H1 (cell line): Measurements from ENCODE around the gene EXOC2. TPM values are rescaled to one million over a fixed set of nuclear protein-coding genes. Genes with fewer than 3 reads are reported as not detected.

ENCODE experiments used
- CTCF ChIA-PET: fragments of 300-600 bp; sonication (Branson Sonifier 250); formaldehyde crosslinking; loops from one replicate; lab custom pipeline; 2021; ENCODE audit not compliant: partially characterized antibody; lab: Charles Lee
- POLR2A ChIA-PET: fragments of 300-600 bp; sonication (Branson Sonifier 250); formaldehyde crosslinking; loops from one replicate; lab custom pipeline; 2021; ENCODE audit warnings: inconsistent platforms; ENCODE audit not compliant: partially characterized antibody; lab: Charles Lee
- DNase-seq, 2 experiments: peaks; one replicate each; pipeline versions ENCODE4 v3.0.0 to v3.0.0-alpha.2; 2010 to 2022; ENCODE audit warnings: low spot score in 2 of 2, low read depth in 1 of 2, mixed read lengths in 1 of 2
- FAIRE-seq: peaks from 2 replicates; lab custom pipeline; 2011; peaks lifted over from hg19 to GRCh38; lab: Jason Lieb, UNC
- H2AFZ ChIP-seq: 2 replicates; pipeline ENCODE4 v1.8.1; 2012; ENCODE audit warnings: low read length, inconsistent platforms
- H2AK5ac ChIP-seq: 2 replicates; pipeline ENCODE4 v1.6.1; 2013; ENCODE audit warnings: low read depth, low read length
- H2BK120ac ChIP-seq: replicated peaks from 2 replicates; pipeline ENCODE3; 2013; ENCODE audit warnings: low read depth, low read length, inconsistent platforms
- H2BK12ac ChIP-seq: 2 replicates; pipeline ENCODE4 v1.6.1; 2013; ENCODE audit warnings: low read depth, low read length
- H2BK15ac ChIP-seq: 2 replicates; pipeline ENCODE4 v1.6.1; 2013; ENCODE audit warnings: low read length
- H2BK20ac ChIP-seq: 2 replicates; pipeline ENCODE4 v1.6.1; 2013; ENCODE audit warnings: low read length
- H2BK5ac ChIP-seq: 2 replicates; pipeline ENCODE4 v1.6.1; 2013; ENCODE audit warnings: low read depth, low read length
- H3K14ac ChIP-seq: 2 replicates; pipeline ENCODE4 v1.6.1; 2013; ENCODE audit warnings: inconsistent platforms; ENCODE audit not compliant: insufficient read length
- H3K18ac ChIP-seq: 2 replicates; pipeline ENCODE4 v1.6.1; 2013; ENCODE audit warnings: low read length; ENCODE audit errors: extremely low read depth
- H3K23ac ChIP-seq: 2 replicates; pipeline ENCODE4 v1.6.1; 2013; ENCODE audit warnings: inconsistent platforms; ENCODE audit not compliant: insufficient read length
- H3K23me2 ChIP-seq: 2 replicates; pipeline ENCODE4 v1.6.1; 2013; ENCODE audit warnings: low read depth, low read length
- H3K27ac ChIP-seq: 2 replicates; pipeline ENCODE4 v1.6.1; 2011; ENCODE audit warnings: low read depth, low read length, inconsistent platforms
- H3K27me3 ChIP-seq, 4 experiments: replicated peaks in 1 of 4; 1 replicate in 1 of 4; 2 replicates in 3 of 4; pipeline versions ENCODE4 v1.6.1 to v1.8.1; 2011 to 2013; ENCODE audit warnings: low read length in 3 of 4, mild to moderate bottlenecking in 3 of 4, inconsistent platforms in 2 of 4, mixed read lengths in 2 of 4, moderate library complexity in 1 of 4; ENCODE audit not compliant: control insufficient read depth in 3 of 4, insufficient read depth in 3 of 4; ENCODE audit errors: extremely low read depth in 1 of 4
- H3K36me3 ChIP-seq, 4 experiments: 2 replicates each; pipeline versions ENCODE4 v1.6.1 to v1.8.1; 2011 to 2013; ENCODE audit warnings: mild to moderate bottlenecking in 4 of 4, low read length in 3 of 4, moderate library complexity in 2 of 4, control low read depth in 1 of 4, inconsistent platforms in 1 of 4; ENCODE audit not compliant: insufficient read depth in 4 of 4, control insufficient read depth in 2 of 4
- H3K4ac ChIP-seq: replicated peaks from 2 replicates; pipeline ENCODE3; 2013; ENCODE audit warnings: low read length, low read depth, mixed read lengths, inconsistent platforms; ENCODE audit not compliant: insufficient read length
- H3K4me1 ChIP-seq, 4 experiments: replicated peaks in 1 of 4; 1 replicate in 1 of 4; 2 replicates in 3 of 4; pipeline versions ENCODE4 v1.6.1 to v1.8.1; 2011 to 2013; ENCODE audit warnings: low read length in 3 of 4, inconsistent platforms in 2 of 4, mixed read lengths in 1 of 4; ENCODE audit not compliant: insufficient read depth in 4 of 4, control insufficient read depth in 3 of 4
- H3K4me2 ChIP-seq, 2 experiments: 2 replicates each; pipeline versions ENCODE4 v1.6.1 to v1.8.1; 2011 to 2013; ENCODE audit warnings: low read depth in 2 of 2, low read length in 2 of 2, control low read depth in 1 of 2, inconsistent platforms in 1 of 2, mild to moderate bottlenecking in 1 of 2; ENCODE audit not compliant: insufficient read depth in 1 of 2
- H3K4me3 ChIP-seq, 4 experiments: fragments of 200-600, 300-600 bp in 1 of 4; sonication (generic), shearing (Covaris generic), sonication (Bioruptor Twin) in 1 of 4; 2 replicates each; pipeline versions ENCODE4 v1.5.1 to v1.8.1; 2011 to 2016; ENCODE audit warnings: low read length in 4 of 4, low read depth in 3 of 4, control low read depth in 2 of 4, inconsistent platforms in 2 of 4, mild to moderate bottlenecking in 2 of 4, mixed read lengths in 1 of 4, moderate library complexity in 1 of 4; ENCODE audit not compliant: insufficient read depth in 2 of 4; ENCODE audit errors: extremely low read depth in 1 of 4
- H3K56ac ChIP-seq: replicated peaks from 2 replicates; pipeline ENCODE3; 2013; ENCODE audit warnings: low read depth, mild to moderate bottlenecking, mixed read lengths, low read length, inconsistent platforms; ENCODE audit not compliant: insufficient read length
- H3K79me1 ChIP-seq: 2 replicates; pipeline ENCODE4 v1.6.1; 2013; ENCODE audit warnings: low read depth, low read length, control low read depth
- H3K79me2 ChIP-seq, 2 experiments: 2 replicates each; pipeline versions ENCODE4 v1.6.1 to v1.8.1; 2012 to 2013; ENCODE audit warnings: low read length in 2 of 2, mild to moderate bottlenecking in 2 of 2, inconsistent platforms in 1 of 2; ENCODE audit not compliant: insufficient read depth in 2 of 2, control insufficient read depth in 1 of 2
- H3K9ac ChIP-seq, 4 experiments: replicated peaks in 1 of 4; 1 replicate in 1 of 4; 2 replicates in 3 of 4; pipeline versions ENCODE4 v1.6.1 to v1.8.1; 2011 to 2013; ENCODE audit warnings: low read depth in 3 of 4, low read length in 3 of 4, control low read depth in 2 of 4, mild to moderate bottlenecking in 2 of 4, moderate library complexity in 2 of 4, inconsistent platforms in 1 of 4; ENCODE audit errors: extremely low read depth in 1 of 4
- H3K9me3 ChIP-seq, 2 experiments: 2 replicates each; pipeline versions ENCODE4 v1.6.1 to v1.8.1; 2012 to 2013; ENCODE audit warnings: mild to moderate bottlenecking in 2 of 2, moderate library complexity in 2 of 2, control low read depth in 1 of 2, inconsistent platforms in 1 of 2, low read depth in 1 of 2, low read length in 1 of 2, mixed read lengths in 1 of 2; ENCODE audit not compliant: insufficient read depth in 2 of 2
- H4K20me1 ChIP-seq, 2 experiments: replicated peaks in 1 of 2; 2 replicates each; pipeline versions ENCODE3 to v1.8.1; 2011 to 2013; ENCODE audit warnings: inconsistent platforms in 2 of 2, low read length in 2 of 2, mild to moderate bottlenecking in 1 of 2; ENCODE audit not compliant: insufficient read depth in 2 of 2, control insufficient read depth in 1 of 2
- H4K5ac ChIP-seq: 2 replicates; pipeline ENCODE4 v1.6.1; 2013; ENCODE audit warnings: low read length, low read depth, mixed read lengths, inconsistent platforms; ENCODE audit not compliant: insufficient read length
- H4K8ac ChIP-seq: 2 replicates; pipeline ENCODE4 v1.8.0; 2013; ENCODE audit warnings: mild to moderate bottlenecking, moderate library complexity, low read length, inconsistent platforms; ENCODE audit not compliant: insufficient read depth; ENCODE audit errors: extremely low read depth
- H4K91ac ChIP-seq: replicated peaks from 2 replicates; pipeline ENCODE3; 2013; ENCODE audit warnings: low read length, mixed read lengths, inconsistent platforms; ENCODE audit not compliant: insufficient read length
- BACH1 ChIP-seq: IDR thresholded peaks from 2 replicates; pipeline ENCODE4 v1.6.1; 2012; ENCODE audit warnings: low read length, improper control_type of control experiment
- BRCA1 ChIP-seq: IDR thresholded peaks from 2 replicates; pipeline ENCODE4 v1.6.1; 2012; ENCODE audit warnings: low read depth, low read length, improper control_type of control experiment
- CBX5 ChIP-seq: fragments of 300-800, 300-1000 bp; sonication (generic); IDR thresholded peaks from 2 replicates; pipeline ENCODE4 v1.7.1; 2016; ENCODE audit warnings: antibody characterized with exemption, low read length, low read depth
- CREB1 ChIP-seq: IDR thresholded peaks from 2 replicates; pipeline ENCODE4 v1.6.1; 2012; ENCODE audit warnings: inconsistent platforms
- EP300 ChIP-seq, 2 experiments: IDR thresholded peaks; 1 replicate in 1 of 2; 2 replicates in 1 of 2; pipeline ENCODE4 v1.6.1; 2011 to 2012; ENCODE audit warnings: low read depth in 2 of 2, low read length in 2 of 2, mild to moderate bottlenecking in 2 of 2, borderline replicate concordance in 1 of 2, inconsistent platforms in 1 of 2, moderate library complexity in 1 of 2
- HDAC6 ChIP-seq: IDR thresholded peaks from one replicate; pipeline ENCODE4 v1.7.1; 2012; ENCODE audit warnings: low read depth, mild to moderate bottlenecking, inconsistent platforms, low read length, moderate library complexity
- KDM5A ChIP-seq: fragments of 200-600 bp; IDR thresholded peaks from 2 replicates; pipeline ENCODE4 v1.7.1; 2012; ENCODE audit warnings: mild to moderate bottlenecking, low read length, inconsistent platforms, mixed read lengths
- POU5F1 ChIP-seq: IDR thresholded peaks from 2 replicates; pipeline ENCODE4 v1.6.1; 2011; ENCODE audit warnings: low read depth, mild to moderate bottlenecking, low read length, moderate library complexity
- SIN3A ChIP-seq, 2 experiments: IDR thresholded peaks in 1 of 2; conservative IDR thresholded peaks in 1 of 2; 2 replicates each; pipeline ENCODE4 v1.6.1; 2011 to 2012; ENCODE audit warnings: low read length in 2 of 2, improper control_type of control experiment in 1 of 2, low read depth in 1 of 2, mild to moderate bottlenecking in 1 of 2
- TEAD4 ChIP-seq: IDR thresholded peaks from 2 replicates; pipeline ENCODE4 v1.6.1; 2012; ENCODE audit warnings: low read depth, low read length, inconsistent platforms, mixed read lengths
- WGBS, 2 experiments: shearing (Covaris generic) in 1 of 2; methylation state at CpG; one replicate each; pipeline versions ENCODE4 v1.1.6 to v1.1.7; 2013 to 2015; ENCODE audit warnings: low lambda C conversion rate in 2 of 2, mixed read lengths in 2 of 2, inconsistent platforms in 1 of 2, low coverage in 1 of 2, missing lambda C conversion rate in 1 of 2; ENCODE audit not compliant: insufficient replicate concordance in 2 of 2, insufficient coverage in 1 of 2, insufficient read length in 1 of 2; ENCODE audit errors: extremely low coverage in 1 of 2, missing lambda C conversion rate in 1 of 2; 5-methylcytosine and 5-hydroxymethylcytosine counted together
- polyA plus RNA-seq, 7 experiments: library from polyadenylated mRNA; depleted of rRNA in 3 of 7; stranded (reverse) in 5 of 7; unstranded in 2 of 7; fragments of >200 nt in 5 of 7; fragments of 200-250 nt in 2 of 7; gene quantifications; 1 replicate in 5 of 7; 2 replicates in 1 of 7; 4 replicates in 1 of 7; pipeline versions ENCODE4 v1.2.1 to v1.2.3, GENCODE V29; 2011 to 2013; ENCODE audit warnings: missing spikeins in 2 of 7, mixed read lengths in 2 of 7
- total RNA-seq: library from RNA; stranded (reverse); fragmentation: NEBNext Ultra II Directional; extraction: Animal tissue kit (Norgen Biotek cat#: 25700); gene quantifications from 2 replicates; pipeline ENCODE4 v1.2.1, GENCODE V29; 2021
- TF ChIP-seq, protein P1 (sequence below), 3 experiments: IDR thresholded peaks; 1 replicate in 2 of 3; 2 replicates in 1 of 3; pipeline versions ENCODE4 v1.5.1 to v1.6.1; 2011; ENCODE audit warnings: low read length in 3 of 3, mild to moderate bottlenecking in 3 of 3, inconsistent platforms in 2 of 3, low read depth in 1 of 3, moderate library complexity in 1 of 3; ENCODE audit not compliant: insufficient read depth in 1 of 3; ENCODE audit errors: control extremely low read depth in 1 of 3

Gene EXOC2
- total and polyA plus RNA-seq, 2 of the 8 experiments (the other 6 are each of a cell fraction or from before 2014, with no cell fraction given): 25.5 to 44.4 TPM

DNA sequence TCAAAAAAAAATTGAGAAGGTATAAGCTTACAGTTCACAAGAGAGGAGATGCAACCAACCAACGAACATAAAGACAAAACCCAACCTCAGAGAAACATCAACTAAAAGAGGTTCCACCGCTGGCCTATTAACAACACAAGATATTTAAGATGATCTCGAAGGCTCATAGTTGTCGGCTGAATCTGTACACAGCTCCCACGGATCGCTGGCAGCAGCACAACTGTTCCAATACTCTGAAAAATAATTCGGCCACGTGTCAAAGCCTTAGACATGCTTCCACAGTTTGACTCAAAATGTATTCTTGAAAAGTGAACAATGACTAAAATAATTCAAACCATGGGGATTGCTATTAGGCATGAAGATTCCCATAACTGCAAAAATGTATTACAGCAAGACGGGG is 13.7 kb downstream of the EXOC2 start:
- no peak overlapping the region; the same call in 1 of the 2 replicates for H2BK15ac ChIP-seq
- peak overlapping the region; percentile 75; the same call in 1 of the 2 replicates for H2BK20ac ChIP-seq
- WGBS, 2 experiments: 75% methylated on average over 9 of the region's 9 CpGs; no CpG with 5 or more reads in 1 of the 2 experiments
- H3K36me3 ChIP-seq: no peaks in the 10 kb centered on the region
- H3K79me1 ChIP-seq: no peaks in the 10 kb centered on the region; the same call in 1 of the 2 replicates
- H3K9ac ChIP-seq: peak overlapping the region in 1 of 4 experiments; percentile 46; a peak in 1 of 7 replicates
- H4K91ac ChIP-seq: peak overlapping the region; percentile 4
- H4K8ac ChIP-seq: no peak overlapping the region
- H3K23ac ChIP-seq: no peak overlapping the region
- H2AK5ac ChIP-seq: 0 out of 2 replicates have a peak overlapping the region, but pooled peaks have one; percentile 65
- no peak overlapping the region for H2AFZ ChIP-seq
- no peak for DNase-seq
- H3K4me3 ChIP-seq: no peak overlapping the region
- peak overlapping the region; percentile 15 for H4K5ac ChIP-seq
- H3K56ac ChIP-seq: no peak overlapping the region
- H2BK120ac ChIP-seq: peak overlapping the region; percentile 5
- CTCF ChIA-PET: interaction anchor here (0.6 to 3.7 kb wide), 10 partner anchors 10 to 86 kb away, joined by 3 to 18 read pairs (median 7); partner anchors contain the start of gene EXOC2
- H3K4me1 ChIP-seq: peaks cover 12 to 44% (median 29%) of the 10 kb centered on the region in 4 experiments
- POLR2A ChIA-PET: interaction anchor here (0.8 to 2.9 kb wide), 4 partner anchors 10 to 21 kb away, joined by 3 to 14 read pairs (median 8); partner anchors contain the start of gene EXOC2
- no peak overlapping the region for H3K14ac ChIP-seq
- FAIRE-seq: no peak
- H3K4ac ChIP-seq: no peak overlapping the region
- H3K23me2 ChIP-seq: no peaks in the 10 kb centered on the region; the same call in 1 of the 2 replicates
- H3K18ac ChIP-seq: peak overlapping the region; percentile 71
- no peak overlapping the region for H3K27ac ChIP-seq
- H3K79me2 ChIP-seq: peaks cover 8 to 83% of the 10 kb centered on the region in 2 experiments; a peak in 3 of 4 replicates
- H2BK12ac ChIP-seq: 0 out of 2 replicates have a peak overlapping the region, but pooled peaks have one; percentile 63
- no peaks in the 10 kb centered on the region for H3K27me3 ChIP-seq
- no peak overlapping the region; a peak in 2 of 4 replicates for H3K4me2 ChIP-seq
- H2BK5ac ChIP-seq: peak overlapping the region; percentile 84; the same call in 1 of the 2 replicates
- H4K20me1 ChIP-seq: no peaks in the 10 kb centered on the region
- no peaks in the 10 kb centered on the region for H3K9me3 ChIP-seq
- TF ChIP-seq KDM5A (no peak), HDAC6 (no peak), CREB1 (no peak), SIN3A (conservative IDR thresholded peaks at IDR 0.05 in 1 of 2, IDR thresholded peaks at IDR 0.05 in 1 of 2; ENCODE audit: low read depth in 1 of 2, low read length in 2 of 2) (no peak), BACH1 (no peak), POU5F1 (no peak), BRCA1 (no peak), EP300 (IDR thresholded peaks at IDR 0.05; ENCODE audit: borderline replicate concordance in 1 of 2, low read depth in 2 of 2, low read length in 2 of 2) (no peak), TEAD4 (no peak), CBX5 (no peak)
- TF ChIP-seq, protein P1, sequence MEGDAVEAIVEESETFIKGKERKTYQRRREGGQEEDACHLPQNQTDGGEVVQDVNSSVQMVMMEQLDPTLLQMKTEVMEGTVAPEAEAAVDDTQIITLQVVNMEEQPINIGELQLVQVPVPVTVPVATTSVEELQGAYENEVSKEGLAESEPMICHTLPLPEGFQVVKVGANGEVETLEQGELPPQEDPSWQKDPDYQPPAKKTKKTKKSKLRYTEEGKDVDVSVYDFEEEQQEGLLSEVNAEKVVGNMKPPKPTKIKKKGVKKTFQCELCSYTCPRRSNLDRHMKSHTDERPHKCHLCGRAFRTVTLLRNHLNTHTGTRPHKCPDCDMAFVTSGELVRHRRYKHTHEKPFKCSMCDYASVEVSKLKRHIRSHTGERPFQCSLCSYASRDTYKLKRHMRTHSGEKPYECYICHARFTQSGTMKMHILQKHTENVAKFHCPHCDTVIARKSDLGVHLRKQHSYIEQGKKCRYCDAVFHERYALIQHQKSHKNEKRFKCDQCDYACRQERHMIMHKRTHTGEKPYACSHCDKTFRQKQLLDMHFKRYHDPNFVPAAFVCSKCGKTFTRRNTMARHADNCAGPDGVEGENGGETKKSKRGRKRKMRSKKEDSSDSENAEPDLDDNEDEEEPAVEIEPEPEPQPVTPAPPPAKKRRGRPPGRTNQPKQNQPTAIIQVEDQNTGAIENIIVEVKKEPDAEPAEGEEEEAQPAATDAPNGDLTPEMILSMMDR (IDR thresholded peaks at IDR 0.05; ENCODE audit: control extremely low read depth in 1 of 3, insufficient read depth in 1 of 3, low read depth in 1 of 3, low read length in 3 of 3): no peak
